Activated T-cell treated with anti-CD3 and anti-CD28 coated beads, Interleukin-2, amount 50 U/mL, for 24 hours (primary cell): ENCODE measurements around the gene AXIN2.

Source experiments
- DNase-seq: peaks from one replicate; pipeline ENCODE4 v3.0.0-alpha.2; 2020
- H3K27ac Mint-ChIP-seq: 2 replicates; pipeline ENCODE4 v1.8.0; 2020; ENCODE audit warnings: mild to moderate bottlenecking, mixed read lengths
- H3K27me3 Mint-ChIP-seq: 2 replicates; pipeline ENCODE4 v1.8.0; 2020; ENCODE audit warnings: mixed read lengths
- H3K36me3 Mint-ChIP-seq: 2 replicates; pipeline ENCODE4 v1.8.0; 2020; ENCODE audit warnings: low read depth, mixed read lengths
- H3K4me1 Mint-ChIP-seq: 2 replicates; pipeline ENCODE4 v1.8.0; 2020; ENCODE audit warnings: low read depth, mixed read lengths
- H3K4me3 Mint-ChIP-seq: 2 replicates; pipeline ENCODE4 v1.8.0; 2020; ENCODE audit warnings: mild to moderate bottlenecking, moderate library complexity, mixed read lengths
- H3K9me3 Mint-ChIP-seq: 2 replicates; pipeline ENCODE4 v1.8.0; 2020; ENCODE audit warnings: mixed read lengths

Gene AXIN2

DNA sequence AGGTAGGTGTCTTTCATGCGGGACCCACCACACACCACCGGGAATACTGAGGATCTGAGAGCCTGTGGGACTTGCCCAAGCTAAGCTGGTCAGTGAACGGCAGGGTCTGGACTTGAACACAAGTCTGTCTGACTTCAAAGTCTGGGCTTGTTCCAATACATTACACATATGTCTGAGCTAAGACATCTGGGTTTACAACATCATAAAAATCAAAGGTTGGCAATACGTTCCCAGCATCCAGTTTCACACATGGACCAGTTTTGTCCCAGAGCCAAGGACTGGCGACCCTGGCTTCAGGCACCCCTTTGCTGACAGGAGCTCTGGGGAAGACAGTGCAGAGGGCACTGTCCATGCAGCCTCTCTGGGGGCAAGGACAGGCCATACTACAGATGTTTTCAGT, 27.9 kb upstream of the AXIN2 start:
- Mint-ChIP-seq H3K9me3 (no peaks in the 10 kb centered on the region), H3K27ac (no peak overlapping the region), H3K4me3 (no peak overlapping the region), H3K36me3 (no peaks in the 10 kb centered on the region), H3K27me3 (peaks cover 13% of the 10 kb centered on the region), H3K4me1 (peaks cover 38% of the 10 kb centered on the region)
- DNase-seq: no peak

DNA sequence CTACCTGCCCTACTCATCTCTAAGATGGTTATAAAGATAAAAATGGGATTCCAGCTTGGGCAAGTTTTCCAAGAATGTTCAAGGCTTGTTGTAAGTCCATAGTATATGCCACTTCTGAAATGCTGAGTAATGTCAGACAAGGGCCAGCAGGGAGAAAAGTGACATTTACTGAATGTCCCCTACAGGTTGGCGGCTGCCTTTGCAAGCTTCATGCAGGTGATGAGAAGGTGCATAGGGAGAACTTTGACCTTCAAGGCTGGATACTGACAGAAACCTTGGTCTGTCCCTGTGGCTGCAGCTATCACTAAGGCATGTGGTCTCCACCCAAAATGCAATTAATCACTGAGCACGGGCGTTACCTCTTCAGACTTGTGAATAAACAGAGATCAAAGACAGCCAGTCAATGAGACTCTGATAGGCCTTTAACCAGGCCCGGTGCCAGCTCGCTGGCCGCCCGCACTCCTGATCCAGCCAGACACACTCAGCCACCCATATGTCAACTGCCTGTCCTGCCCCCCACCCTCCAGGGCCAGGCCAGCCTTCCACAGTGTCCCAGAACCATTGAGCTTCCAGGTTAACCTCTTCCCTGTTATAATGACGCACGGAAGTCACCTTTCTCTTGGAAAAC, 26.8 kb upstream of the AXIN2 start:
- Mint-ChIP-seq H3K9me3 (no peaks in the 10 kb centered on the region), H3K4me1 (peaks cover 34% of the 10 kb centered on the region), H3K27ac (no peak overlapping the region), H3K27me3 (peaks cover 6% of the 10 kb centered on the region), H3K36me3 (no peaks in the 10 kb centered on the region), H3K4me3 (no peak overlapping the region)
- DNase-seq: no peak

GRCh38 chr17:65587534-65588180, 26.2 kb upstream of the AXIN2 start:
- Mint-ChIP-seq H3K4me3 (no peak overlapping the region), H3K36me3 (no peaks in the 10 kb centered on the region), H3K27me3 (no peaks in the 10 kb centered on the region), H3K4me1 (peaks cover 28% of the 10 kb centered on the region), H3K9me3 (no peaks in the 10 kb centered on the region), H3K27ac (no peak overlapping the region)
- no peak for DNase-seq

GRCh38 chr17:65586899-65587298, 25.5 kb upstream of the AXIN2 start:
- no peaks in the 10 kb centered on the region for H3K9me3 Mint-ChIP-seq
- H3K27ac Mint-ChIP-seq: no peak overlapping the region
- H3K36me3 Mint-ChIP-seq: no peaks in the 10 kb centered on the region
- no peak for DNase-seq
- peaks cover 27% of the 10 kb centered on the region for H3K4me1 Mint-ChIP-seq
- no peaks in the 10 kb centered on the region for H3K27me3 Mint-ChIP-seq
- H3K4me3 Mint-ChIP-seq: no peak overlapping the region

- DNase-seq: peak; percentile 48
- peak overlapping the region; percentile 80 for H3K27ac Mint-ChIP-seq
- H3K4me3 Mint-ChIP-seq: no peak overlapping the region
- H3K9me3 Mint-ChIP-seq: no peaks in the 10 kb centered on the region
- H3K4me1 Mint-ChIP-seq: peaks cover 27% of the 10 kb centered on the region
- H3K27me3 Mint-ChIP-seq: no peaks in the 10 kb centered on the region
- H3K36me3 Mint-ChIP-seq: no peaks in the 10 kb centered on the region
Observed at GRCh38 chr17:65584604-65585521, 23.4 kb upstream of the AXIN2 start.

- Mint-ChIP-seq H3K4me1 (peaks cover 27% of the 10 kb centered on the region), H3K27ac (peak overlapping the region; percentile 80), H3K9me3 (no peaks in the 10 kb centered on the region), H3K4me3 (no peak overlapping the region), H3K27me3 (no peaks in the 10 kb centered on the region), H3K36me3 (no peaks in the 10 kb centered on the region)
- DNase-seq: peak; percentile 48
Observed at GRCh38 chr17:65583921-65584603, 22.6 kb upstream of the AXIN2 start.

- no peaks in the 10 kb centered on the region for H3K27me3 Mint-ChIP-seq
Observed at GRCh38 chr17:65576939-65577338, 15.5 kb upstream of the AXIN2 start.

DNA sequence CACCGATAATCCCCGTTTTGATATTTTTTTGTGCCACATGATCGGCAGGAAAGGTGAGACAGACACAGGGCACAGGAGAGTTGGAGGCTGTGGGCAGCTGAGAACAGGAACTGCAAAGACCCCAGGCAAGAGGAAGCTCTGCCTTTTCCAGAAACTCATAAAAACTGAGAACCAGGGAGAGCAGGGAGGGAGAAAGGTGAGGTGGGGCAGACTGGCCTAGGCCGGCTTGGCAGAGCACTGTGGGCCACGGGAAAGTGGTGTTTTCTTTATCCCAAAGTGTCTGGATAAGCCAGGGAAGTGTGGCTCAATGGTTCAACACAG, 11.8 kb upstream of the AXIN2 start:
- no peaks in the 10 kb centered on the region for H3K36me3 Mint-ChIP-seq
- peaks cover 2% of the 10 kb centered on the region for H3K4me1 Mint-ChIP-seq
- H3K27ac Mint-ChIP-seq: no peak overlapping the region
- DNase-seq: no peak
- H3K9me3 Mint-ChIP-seq: no peaks in the 10 kb centered on the region
- no peaks in the 10 kb centered on the region for H3K27me3 Mint-ChIP-seq
- no peak overlapping the region for H3K4me3 Mint-ChIP-seq

More at GRCh38 chr17:65576939-65577338, 15.5 kb upstream of the AXIN2 start:
- H3K4me1 Mint-ChIP-seq: no peaks in the 10 kb centered on the region
- DNase-seq: no peak
- H3K36me3 Mint-ChIP-seq: no peaks in the 10 kb centered on the region
- no peaks in the 10 kb centered on the region for H3K9me3 Mint-ChIP-seq
- H3K4me3 Mint-ChIP-seq: no peak overlapping the region
- H3K27ac Mint-ChIP-seq: no peak overlapping the region

DNA sequence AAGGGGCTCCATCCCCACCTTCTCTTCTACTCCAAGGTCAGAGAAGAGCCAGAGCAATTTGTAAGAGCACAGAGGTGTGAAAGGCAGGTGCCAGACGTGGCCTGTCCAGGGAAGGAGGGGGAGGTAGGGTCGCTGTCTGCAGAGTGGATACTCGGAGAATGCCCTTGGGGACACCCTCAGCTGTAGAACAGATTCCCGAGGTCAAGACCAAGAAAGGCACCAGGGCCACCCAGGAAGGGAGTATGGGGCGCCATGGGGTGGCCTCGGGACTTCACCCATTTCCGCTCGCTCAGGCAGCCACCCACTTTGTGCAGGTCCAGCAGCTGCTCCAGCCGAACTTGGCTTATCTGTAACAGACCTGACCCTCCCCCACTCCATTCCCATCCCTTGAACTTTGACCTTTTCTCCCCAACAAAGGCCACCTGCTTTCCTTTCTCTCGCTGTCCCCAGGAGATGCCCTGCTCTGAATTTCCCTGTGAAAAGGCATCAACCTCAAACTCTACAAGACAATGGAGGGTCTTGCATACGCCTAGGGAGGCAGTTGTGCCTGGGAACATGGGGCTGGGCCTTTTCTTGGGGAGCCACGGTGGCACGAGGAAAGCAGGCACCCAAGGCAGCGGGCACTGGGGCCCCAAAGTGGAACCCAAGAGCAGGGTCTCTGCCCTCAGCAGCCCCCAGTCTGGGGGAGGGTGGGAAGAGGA, 11.3 kb upstream of the AXIN2 start:
- no peaks in the 10 kb centered on the region for H3K9me3 Mint-ChIP-seq
- no peak overlapping the region for H3K27ac Mint-ChIP-seq
- H3K4me3 Mint-ChIP-seq: no peak overlapping the region
- no peak for DNase-seq
- H3K36me3 Mint-ChIP-seq: no peaks in the 10 kb centered on the region
- H3K27me3 Mint-ChIP-seq: no peaks in the 10 kb centered on the region
- peaks cover 2% of the 10 kb centered on the region for H3K4me1 Mint-ChIP-seq

GRCh38 chr17:65572186-65572580, 10.7 kb upstream of the AXIN2 start:
- H3K9me3 Mint-ChIP-seq: no peaks in the 10 kb centered on the region
- no peak overlapping the region for H3K4me3 Mint-ChIP-seq
- no peaks in the 10 kb centered on the region for H3K27me3 Mint-ChIP-seq
- H3K36me3 Mint-ChIP-seq: no peaks in the 10 kb centered on the region
- no peak overlapping the region for H3K27ac Mint-ChIP-seq
- no peak for DNase-seq
- peaks cover 2% of the 10 kb centered on the region for H3K4me1 Mint-ChIP-seq

DNA sequence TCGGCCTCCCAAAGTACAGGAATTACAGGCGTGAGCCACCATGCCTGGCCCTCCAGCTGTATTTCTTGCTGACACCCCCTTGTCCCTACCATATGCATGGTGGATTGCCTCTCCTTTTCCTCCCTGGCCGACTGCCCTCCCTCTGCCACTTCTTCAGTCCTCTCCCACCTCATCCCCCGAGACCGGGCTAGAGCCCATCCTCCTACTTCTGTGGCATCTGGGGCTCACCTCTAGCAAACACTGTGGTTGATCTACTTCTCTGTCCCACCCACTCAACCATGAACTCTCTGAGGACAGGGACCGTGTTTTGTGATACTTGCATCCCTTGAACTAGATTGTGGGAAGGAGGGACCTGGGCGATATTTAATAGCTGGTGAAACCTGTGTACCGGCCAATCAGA, 7.5 kb upstream of the AXIN2 start:
- H3K27ac Mint-ChIP-seq: no peak overlapping the region
- DNase-seq: no peak
- no peaks in the 10 kb centered on the region for H3K27me3 Mint-ChIP-seq
- no peaks in the 10 kb centered on the region for H3K9me3 Mint-ChIP-seq
- no peaks in the 10 kb centered on the region for H3K36me3 Mint-ChIP-seq
- H3K4me1 Mint-ChIP-seq: peaks cover 7% of the 10 kb centered on the region
- H3K4me3 Mint-ChIP-seq: no peak overlapping the region

DNA sequence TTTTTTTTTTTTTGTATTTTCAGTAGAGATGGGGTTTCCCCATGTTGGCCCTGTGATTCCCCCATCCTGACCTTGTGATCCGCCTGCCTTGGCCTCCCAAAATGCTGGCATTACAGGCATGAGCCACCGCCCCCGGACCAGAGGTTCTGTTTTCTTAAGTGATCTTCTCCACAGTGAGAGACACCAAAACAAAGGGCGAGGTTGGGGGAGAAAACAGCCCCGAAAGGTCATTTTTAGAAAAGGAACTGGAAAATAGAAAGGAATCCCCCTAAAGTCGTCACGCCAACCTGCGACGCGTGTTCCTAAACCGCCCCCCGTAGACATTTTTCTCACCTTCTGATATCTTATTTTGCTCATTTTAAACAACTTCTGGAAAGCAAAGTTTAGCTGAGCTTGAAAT, 6.1 kb upstream of the AXIN2 start:
- Mint-ChIP-seq H3K27ac (no peak overlapping the region), H3K9me3 (no peaks in the 10 kb centered on the region), H3K36me3 (no peaks in the 10 kb centered on the region), H3K27me3 (no peaks in the 10 kb centered on the region), H3K4me1 (peaks cover 18% of the 10 kb centered on the region), H3K4me3 (no peak overlapping the region)
- DNase-seq: no peak

GRCh38 chr17:65565559-65565958, 4.1 kb upstream of the AXIN2 start:
- Mint-ChIP-seq H3K4me3 (no peak overlapping the region), H3K9me3 (no peaks in the 10 kb centered on the region), H3K36me3 (no peaks in the 10 kb centered on the region), H3K27me3 (no peaks in the 10 kb centered on the region), H3K4me1 (peaks cover 26% of the 10 kb centered on the region), H3K27ac (no peak overlapping the region)
- no peak for DNase-seq

DNA sequence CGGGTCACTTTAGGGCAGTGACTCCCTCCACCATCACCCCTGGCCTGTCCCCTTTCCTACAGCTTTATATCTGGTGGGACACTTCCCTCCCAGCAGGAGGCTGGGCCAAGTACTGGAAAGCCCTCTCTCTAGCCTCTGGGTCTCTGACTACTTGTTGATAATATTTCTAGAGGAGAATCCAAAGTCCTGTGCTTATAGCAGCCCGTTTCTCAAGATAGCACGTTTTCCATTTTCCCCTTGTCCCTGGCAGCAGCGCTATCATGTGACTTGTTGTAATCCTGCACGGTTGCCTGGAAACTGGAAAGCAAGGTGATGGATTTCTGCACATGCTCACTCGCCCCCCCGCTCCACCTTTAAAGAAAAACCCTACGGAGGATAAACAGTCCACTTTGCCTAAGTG, 3.3 kb upstream of the AXIN2 start:
- H3K27ac Mint-ChIP-seq: no peak overlapping the region
- H3K9me3 Mint-ChIP-seq: no peaks in the 10 kb centered on the region
- H3K36me3 Mint-ChIP-seq: no peaks in the 10 kb centered on the region
- peaks cover 26% of the 10 kb centered on the region for H3K4me1 Mint-ChIP-seq
- no peak overlapping the region for H3K4me3 Mint-ChIP-seq
- DNase-seq: no peak
- no peaks in the 10 kb centered on the region for H3K27me3 Mint-ChIP-seq
